PFSK-1 (cell line): ENCODE measurements around the gene DGKZ.

Experiments used
- FOXP2 ChIP-seq: optimal IDR thresholded peaks from 2 replicates; pipeline ENCODE3; 2011; ENCODE audit warnings: borderline replicate concordance, control low read depth, inconsistent platforms; ENCODE audit not compliant: insufficient read depth; ENCODE audit errors: extremely low read length, extremely low read depth
- POLR2AphosphoS5 ChIP-seq: IDR thresholded peaks from 2 replicates; pipeline ENCODE4 v1.6.1; 2012; ENCODE audit warnings: low read depth, mild to moderate bottlenecking, control low read depth, low read length, moderate library complexity
- SIN3A ChIP-seq: IDR thresholded peaks from 2 replicates; pipeline ENCODE4 v1.6.1; 2012; ENCODE audit warnings: mild to moderate bottlenecking, low read length, moderate library complexity, borderline replicate concordance; ENCODE audit not compliant: insufficient read depth
- TAF1 ChIP-seq: IDR thresholded peaks from 2 replicates; pipeline ENCODE4 v1.6.1; 2012; ENCODE audit warnings: low read length, control low read depth, borderline replicate concordance; ENCODE audit not compliant: insufficient read depth
- TF ChIP-seq, protein P1 (sequence below), 2 experiments: IDR thresholded peaks; 2 replicates each; pipeline versions ENCODE4 v1.6.1 to v1.8.0; 2011 to 2012; ENCODE audit warnings: low read depth in 2 of 2, low read length in 2 of 2, control low read depth in 1 of 2, inconsistent platforms in 1 of 2, mild to moderate bottlenecking in 1 of 2, moderate library complexity in 1 of 2; ENCODE audit not compliant: insufficient read depth in 1 of 2

The DGKZ gene

DNA sequence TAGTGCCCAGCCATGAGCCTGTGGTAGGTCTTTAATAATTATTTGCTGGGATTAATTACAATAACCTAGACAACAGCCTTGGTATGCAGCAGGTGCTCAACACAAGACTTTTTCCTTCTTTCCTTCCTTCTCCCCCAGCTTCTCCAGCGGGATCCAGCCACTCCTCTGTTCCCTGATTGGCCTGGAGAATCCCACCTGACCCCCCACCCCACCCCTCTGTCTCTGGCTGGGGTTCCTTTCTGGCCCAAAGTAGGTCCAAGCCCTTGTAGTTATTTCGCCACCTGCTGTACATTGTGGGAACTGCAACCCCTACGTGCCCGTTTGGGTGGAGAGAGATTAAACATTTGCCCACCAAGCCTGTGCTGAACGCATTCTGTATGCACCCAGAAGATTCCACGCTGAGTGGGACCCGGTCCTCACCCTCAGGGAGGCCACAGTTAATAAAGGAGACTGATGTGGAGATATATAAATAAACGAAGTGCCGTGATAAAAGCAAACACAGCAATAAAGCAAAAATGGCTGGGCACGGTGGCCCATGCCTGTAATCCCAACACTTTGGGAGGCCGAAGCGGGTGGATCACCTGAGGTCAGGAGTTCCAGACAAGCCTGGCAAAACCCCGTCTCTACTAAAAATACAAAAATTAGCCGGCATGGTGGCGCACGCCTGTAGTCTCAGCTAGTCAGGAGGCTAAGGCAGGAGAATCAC, 32.1 kb upstream of the DGKZ start:
- TF ChIP-seq SIN3A (no peak), FOXP2 (no peak), POLR2AphosphoS5 (no peak), TAF1 (no peak)
- TF ChIP-seq, protein P1, sequence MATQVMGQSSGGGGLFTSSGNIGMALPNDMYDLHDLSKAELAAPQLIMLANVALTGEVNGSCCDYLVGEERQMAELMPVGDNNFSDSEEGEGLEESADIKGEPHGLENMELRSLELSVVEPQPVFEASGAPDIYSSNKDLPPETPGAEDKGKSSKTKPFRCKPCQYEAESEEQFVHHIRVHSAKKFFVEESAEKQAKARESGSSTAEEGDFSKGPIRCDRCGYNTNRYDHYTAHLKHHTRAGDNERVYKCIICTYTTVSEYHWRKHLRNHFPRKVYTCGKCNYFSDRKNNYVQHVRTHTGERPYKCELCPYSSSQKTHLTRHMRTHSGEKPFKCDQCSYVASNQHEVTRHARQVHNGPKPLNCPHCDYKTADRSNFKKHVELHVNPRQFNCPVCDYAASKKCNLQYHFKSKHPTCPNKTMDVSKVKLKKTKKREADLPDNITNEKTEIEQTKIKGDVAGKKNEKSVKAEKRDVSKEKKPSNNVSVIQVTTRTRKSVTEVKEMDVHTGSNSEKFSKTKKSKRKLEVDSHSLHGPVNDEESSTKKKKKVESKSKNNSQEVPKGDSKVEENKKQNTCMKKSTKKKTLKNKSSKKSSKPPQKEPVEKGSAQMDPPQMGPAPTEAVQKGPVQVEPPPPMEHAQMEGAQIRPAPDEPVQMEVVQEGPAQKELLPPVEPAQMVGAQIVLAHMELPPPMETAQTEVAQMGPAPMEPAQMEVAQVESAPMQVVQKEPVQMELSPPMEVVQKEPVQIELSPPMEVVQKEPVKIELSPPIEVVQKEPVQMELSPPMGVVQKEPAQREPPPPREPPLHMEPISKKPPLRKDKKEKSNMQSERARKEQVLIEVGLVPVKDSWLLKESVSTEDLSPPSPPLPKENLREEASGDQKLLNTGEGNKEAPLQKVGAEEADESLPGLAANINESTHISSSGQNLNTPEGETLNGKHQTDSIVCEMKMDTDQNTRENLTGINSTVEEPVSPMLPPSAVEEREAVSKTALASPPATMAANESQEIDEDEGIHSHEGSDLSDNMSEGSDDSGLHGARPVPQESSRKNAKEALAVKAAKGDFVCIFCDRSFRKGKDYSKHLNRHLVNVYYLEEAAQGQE (IDR thresholded peaks at IDR 0.05; ENCODE audit: insufficient read depth in 1 of 2, low read depth in 2 of 2, low read length in 2 of 2): no peak

DNA sequence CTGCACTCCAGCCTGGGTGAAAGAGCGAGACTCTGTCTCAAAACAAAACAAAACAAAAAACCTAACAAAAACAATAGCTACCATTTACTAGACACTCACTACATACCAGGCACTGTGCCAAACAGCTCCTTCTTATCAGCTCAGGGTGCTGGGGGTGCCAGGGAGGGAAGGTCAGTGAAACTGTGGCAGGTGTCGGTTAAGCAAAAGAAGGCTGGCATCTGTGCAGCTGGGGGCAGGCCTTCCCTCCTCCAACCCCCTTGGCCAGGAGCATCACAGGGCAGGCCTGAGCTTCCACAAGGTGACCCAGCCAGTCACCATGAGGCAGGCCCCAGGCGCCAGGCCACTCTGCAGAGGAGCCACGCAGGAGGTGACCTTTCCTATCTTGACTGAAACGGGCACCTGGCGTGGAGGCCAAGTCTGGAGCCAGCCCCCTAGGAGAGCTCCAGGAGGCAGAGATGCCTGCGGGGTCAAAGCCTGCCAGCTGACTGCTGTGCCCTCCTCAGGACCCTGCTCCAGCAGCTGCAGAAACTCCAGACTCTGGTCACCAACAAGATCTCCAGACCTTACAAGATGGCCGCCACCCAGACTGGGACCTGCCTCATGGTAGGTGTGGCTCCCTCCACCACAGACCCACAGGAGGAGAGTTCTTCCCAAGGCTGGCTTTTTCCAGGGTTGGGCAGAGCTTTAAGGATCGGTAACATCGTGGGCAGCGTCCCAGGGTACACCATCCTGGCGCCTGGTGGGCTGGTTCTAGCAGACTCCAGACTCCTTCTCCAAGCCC, 31.3 kb upstream of the DGKZ start:
- TF ChIP-seq POLR2AphosphoS5: peak; percentile 32; the same call in 1 of the 2 replicates
- no peak for TF ChIP-seq TAF1

DNA sequence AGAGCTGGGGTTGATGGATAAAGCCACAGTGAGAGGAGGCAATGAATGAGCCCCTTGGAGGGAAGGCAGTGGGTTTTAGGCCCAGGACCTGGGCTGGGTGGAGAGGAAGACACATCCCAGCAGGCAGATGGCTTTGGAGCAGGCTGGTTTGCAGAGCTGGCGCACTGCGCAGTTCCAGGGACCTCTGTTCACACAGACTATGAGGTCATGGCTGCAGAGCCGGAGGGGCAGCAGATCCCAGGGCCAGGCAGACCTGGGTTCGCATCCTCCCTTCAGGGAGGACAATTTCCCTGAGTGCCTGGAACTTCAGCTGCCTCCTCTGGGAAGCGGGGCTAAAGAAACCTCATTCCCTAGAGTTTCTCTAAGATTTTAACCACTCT, 28.2 kb upstream of the DGKZ start:
- TF ChIP-seq SIN3A: no peak
- TF ChIP-seq POLR2AphosphoS5: no peak; the same call in 1 of the 2 replicates
- TF ChIP-seq TAF1: no peak

DNA sequence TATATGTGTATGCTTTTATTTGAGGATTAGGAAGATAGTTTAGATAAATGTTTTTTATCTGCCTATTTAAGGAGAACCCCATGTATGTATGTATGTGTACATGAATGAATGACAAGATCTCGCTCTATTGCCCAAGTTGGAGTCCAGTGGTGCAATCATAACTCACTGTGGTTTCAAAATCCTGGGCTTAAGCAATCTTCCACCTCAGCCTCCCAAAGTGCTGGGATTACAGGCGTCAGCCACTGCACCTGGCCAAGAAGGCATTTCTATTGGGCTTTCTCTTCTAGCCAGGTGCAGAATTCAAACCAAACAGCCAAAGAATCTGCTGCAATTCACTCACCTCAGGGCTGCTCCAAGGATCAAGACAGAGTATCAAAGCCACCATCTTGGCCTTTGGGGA, 25.5 kb upstream of the DGKZ start:
- TF ChIP-seq, protein P1 (IDR thresholded peaks at IDR 0.05; ENCODE audit: insufficient read depth in 1 of 2, low read depth in 2 of 2, low read length in 2 of 2): no peak
- TF ChIP-seq FOXP2 (no peak), POLR2AphosphoS5 (no peak), SIN3A (no peak), TAF1 (no peak)

DNA sequence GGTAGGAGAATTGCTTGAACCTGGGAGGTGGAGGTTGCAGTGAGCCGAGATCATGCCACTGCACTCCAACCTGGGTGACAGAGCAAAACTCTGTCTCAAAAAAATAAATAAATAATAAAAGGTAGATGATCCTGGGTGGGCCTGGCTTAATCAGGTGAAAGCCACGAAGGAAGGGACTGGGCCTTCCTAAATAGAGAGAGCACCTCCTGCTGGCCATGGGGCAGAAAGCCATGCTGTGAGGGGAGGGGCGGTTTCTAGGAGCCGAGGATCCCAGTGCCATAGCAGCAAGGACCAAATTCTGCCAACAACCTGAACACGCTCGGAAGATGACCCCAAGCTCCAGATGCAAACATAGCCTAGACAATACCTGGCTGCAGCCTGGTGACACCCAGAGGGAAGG, 24.5 kb upstream of the DGKZ start:
- TF ChIP-seq TAF1 (no peak), POLR2AphosphoS5 (no peak), SIN3A (no peak)
- TF ChIP-seq, protein P1 (IDR thresholded peaks at IDR 0.05; ENCODE audit: insufficient read depth in 1 of 2, low read depth in 2 of 2, low read length in 2 of 2): no peak

DNA sequence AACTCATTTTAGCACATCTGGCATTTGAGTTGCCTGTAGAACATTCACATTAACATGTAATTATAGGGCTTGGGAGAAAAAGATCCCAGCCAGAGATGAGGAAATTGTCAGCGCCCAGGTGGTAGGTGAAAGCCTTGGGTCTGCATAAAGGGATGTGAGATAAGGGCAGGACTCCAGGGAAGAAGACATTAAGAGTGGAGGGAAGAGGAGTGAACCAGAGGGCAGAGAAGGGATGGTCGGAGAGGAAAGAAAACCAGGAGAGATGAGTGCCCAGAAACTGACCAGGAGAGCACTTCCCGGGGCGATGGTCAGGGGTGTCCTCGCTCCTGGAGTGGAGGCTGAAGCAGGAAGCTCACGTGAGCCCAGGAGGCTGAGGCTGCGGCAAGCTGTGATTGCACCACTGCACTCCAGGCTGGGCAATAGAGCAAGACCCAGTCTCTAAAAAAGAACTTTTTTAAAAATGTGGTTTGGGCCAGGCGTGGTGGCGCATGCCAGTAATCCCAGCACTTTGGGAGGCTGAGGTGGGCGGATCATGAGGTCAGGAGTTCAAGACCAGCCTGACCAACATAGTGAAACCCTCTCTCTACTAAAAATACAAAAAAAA, 20.3 kb upstream of the DGKZ start:
- TF ChIP-seq TAF1 (no peak), FOXP2 (no peak), SIN3A (no peak), POLR2AphosphoS5 (no peak)
- TF ChIP-seq, protein P1 (IDR thresholded peaks at IDR 0.05; ENCODE audit: insufficient read depth in 1 of 2, low read depth in 2 of 2, low read length in 2 of 2): no peak
